ENCODE results near the gene LRRC4C.
A peak's percentile ranks its signal among the peaks of the same experiment; 100 is the strongest.

LRRC4C gene

GRCh38 chr11:41479179-41479578 is 19.7 kb upstream of the LRRC4C start:
- Histone ChIP-seq H2BK15ac (ENCODE audit: low read depth, poor library complexity, severe bottlenecking) (no peak overlapping the region), H2AK5ac (ENCODE audit: low read length, severe bottlenecking) (no peak overlapping the region), H2BK120ac (ENCODE audit: low read depth, low read length) (no peak overlapping the region), H3K27ac (ENCODE audit: low read length, poor library complexity, severe bottlenecking) (no peak overlapping the region), H3K4me1 (ENCODE audit: control insufficient read depth, insufficient read depth, low read depth, low read length) (no peaks in the 10 kb centered on the region), H4K91ac (ENCODE audit: low read length) (no peak overlapping the region), H3K27me3 (ENCODE audit: control insufficient read depth in 1 of 2, insufficient read depth in 1 of 2, low read length in 2 of 2) (no peaks in the 10 kb centered on the region), H3K23ac (ENCODE audit: low read length in 2 of 2) (no peak overlapping the region), H3K14ac (ENCODE audit: low read length in 2 of 2) (no peak overlapping the region), H3K36me3 (ENCODE audit: control insufficient read depth in 1 of 2, insufficient read depth in 2 of 2, low read depth in 1 of 2, low read length in 2 of 2) (no peaks in the 10 kb centered on the region), H2AFZ (ENCODE audit: low read depth, low read length) (no peak overlapping the region), H2BK12ac (ENCODE audit: low read length in 2 of 2) (no peak overlapping the region), H3K4me2 (ENCODE audit: low read length, poor library complexity, severe bottlenecking) (no peak overlapping the region), H3K79me1 (replicated peaks; ENCODE audit: low read length, poor library complexity, severe bottlenecking) (no peaks in the 10 kb centered on the region), H2BK5ac (ENCODE audit: low read depth, low read length, poor library complexity, severe bottlenecking) (no peak overlapping the region), H3K4me3 (ENCODE audit: insufficient read depth in 1 of 2, low read depth in 1 of 2, low read length in 2 of 2) (no peak overlapping the region), H4K8ac (ENCODE audit: low read length) (no peak overlapping the region), H3K9ac (ENCODE audit: low read length) (no peak overlapping the region), H3K4ac (ENCODE audit: low read depth in 1 of 2, low read length in 2 of 2) (no peak overlapping the region), H3K18ac (ENCODE audit: low read depth in 1 of 2, low read length in 2 of 2) (no peak overlapping the region), H3K9me3 (ENCODE audit: control insufficient read depth, low read length) (no peaks in the 10 kb centered on the region)
- DNase-seq: no peak
- WGBS: no CpG with 5 or more reads among the region's 1 CpG

- Histone ChIP-seq H2BK12ac (ENCODE audit: low read length in 2 of 2) (no peak overlapping the region), H3K14ac (ENCODE audit: low read length in 2 of 2) (no peak overlapping the region), H3K4me3 (ENCODE audit: insufficient read depth in 1 of 2, low read depth in 1 of 2, low read length in 2 of 2) (no peak overlapping the region), H4K8ac (ENCODE audit: low read length) (no peak overlapping the region), H3K4ac (ENCODE audit: low read depth in 1 of 2, low read length in 2 of 2) (no peak overlapping the region), H2BK15ac (ENCODE audit: low read depth, poor library complexity, severe bottlenecking) (no peak overlapping the region), H3K79me1 (replicated peaks; ENCODE audit: low read length, poor library complexity, severe bottlenecking) (no peaks in the 10 kb centered on the region), H2BK5ac (ENCODE audit: low read depth, low read length, poor library complexity, severe bottlenecking) (no peak overlapping the region), H3K9me3 (ENCODE audit: control insufficient read depth, low read length) (no peaks in the 10 kb centered on the region), H3K27ac (ENCODE audit: low read length, poor library complexity, severe bottlenecking) (no peak overlapping the region), H2BK120ac (ENCODE audit: low read depth, low read length) (no peak overlapping the region), H3K4me1 (ENCODE audit: control insufficient read depth, insufficient read depth, low read depth, low read length) (no peaks in the 10 kb centered on the region), H3K27me3 (ENCODE audit: control insufficient read depth in 1 of 2, insufficient read depth in 1 of 2, low read length in 2 of 2) (peaks cover 0 to 24% of the 10 kb centered on the region in 2 experiments), H3K4me2 (ENCODE audit: low read length, poor library complexity, severe bottlenecking) (no peak overlapping the region), H4K91ac (ENCODE audit: low read length) (no peak overlapping the region), H3K23ac (ENCODE audit: low read length in 2 of 2) (no peak overlapping the region), H3K36me3 (ENCODE audit: control insufficient read depth in 1 of 2, insufficient read depth in 2 of 2, low read depth in 1 of 2, low read length in 2 of 2) (no peaks in the 10 kb centered on the region), H3K9ac (ENCODE audit: low read length) (no peak overlapping the region), H2AFZ (ENCODE audit: low read depth, low read length) (no peak overlapping the region), H3K18ac (ENCODE audit: low read depth in 1 of 2, low read length in 2 of 2) (no peak overlapping the region), H2AK5ac (ENCODE audit: low read length, severe bottlenecking) (no peak overlapping the region)
- DNase-seq: peak; percentile 1
- WGBS: no CpG with 5 or more reads among the region's 1 CpG
These were observed 1.7 kb upstream of the LRRC4C start for GRCh38 chr11:41461057-41461681.

GRCh38 chr11:41458641-41459040 is 811 bp downstream of the LRRC4C start:
- no peak overlapping the region for H2BK12ac ChIP-seq (ENCODE audit: low read length in 2 of 2)
- no peaks in the 10 kb centered on the region for H3K79me1 ChIP-seq (replicated peaks; ENCODE audit: low read length, poor library complexity, severe bottlenecking)
- H4K8ac ChIP-seq (ENCODE audit: low read length): no peak overlapping the region
- no peak overlapping the region for H3K4me2 ChIP-seq (ENCODE audit: low read length, poor library complexity, severe bottlenecking)
- no peak overlapping the region for H3K23ac ChIP-seq (ENCODE audit: low read length in 2 of 2)
- no peak for DNase-seq
- H3K9ac ChIP-seq (ENCODE audit: low read length): no peak overlapping the region
- H3K4ac ChIP-seq (ENCODE audit: low read depth in 1 of 2, low read length in 2 of 2): no peak overlapping the region
- H3K18ac ChIP-seq (ENCODE audit: low read depth in 1 of 2, low read length in 2 of 2): no peak overlapping the region
- H3K4me1 ChIP-seq (ENCODE audit: control insufficient read depth, insufficient read depth, low read depth, low read length): no peaks in the 10 kb centered on the region
- WGBS: 55% methylated on average over 3 of the region's 7 CpGs
- H3K27ac ChIP-seq (ENCODE audit: low read length, poor library complexity, severe bottlenecking): no peak overlapping the region
- H3K27me3 ChIP-seq (ENCODE audit: control insufficient read depth in 1 of 2, insufficient read depth in 1 of 2, low read length in 2 of 2): peaks cover 0 to 24% of the 10 kb centered on the region in 2 experiments
- H2BK5ac ChIP-seq (ENCODE audit: low read depth, low read length, poor library complexity, severe bottlenecking): peak overlapping the region; percentile 38
- H3K14ac ChIP-seq (ENCODE audit: low read length in 2 of 2): no peak overlapping the region
- no peaks in the 10 kb centered on the region for H3K9me3 ChIP-seq (ENCODE audit: control insufficient read depth, low read length)
- no peak overlapping the region for H2AK5ac ChIP-seq (ENCODE audit: low read length, severe bottlenecking)
- H2BK15ac ChIP-seq (ENCODE audit: low read depth, poor library complexity, severe bottlenecking): no peak overlapping the region
- H4K91ac ChIP-seq (ENCODE audit: low read length): no peak overlapping the region
- no peak overlapping the region for H2AFZ ChIP-seq (ENCODE audit: low read depth, low read length)
- H3K36me3 ChIP-seq (ENCODE audit: control insufficient read depth in 1 of 2, insufficient read depth in 2 of 2, low read depth in 1 of 2, low read length in 2 of 2): no peaks in the 10 kb centered on the region
- no peak overlapping the region for H3K4me3 ChIP-seq (ENCODE audit: insufficient read depth in 1 of 2, low read depth in 1 of 2, low read length in 2 of 2)
- no peak overlapping the region for H2BK120ac ChIP-seq (ENCODE audit: low read depth, low read length)

GRCh38 chr11:41458154-41458553 is 1.3 kb downstream of the LRRC4C start:
- H3K14ac ChIP-seq (ENCODE audit: low read length in 2 of 2): no peak overlapping the region
- H3K9ac ChIP-seq (ENCODE audit: low read length): no peak overlapping the region
- H2AK5ac ChIP-seq (ENCODE audit: low read length, severe bottlenecking): no peak overlapping the region
- H3K4me1 ChIP-seq (ENCODE audit: control insufficient read depth, insufficient read depth, low read depth, low read length): no peaks in the 10 kb centered on the region
- H3K4me2 ChIP-seq (ENCODE audit: low read length, poor library complexity, severe bottlenecking): no peak overlapping the region
- no peak overlapping the region for H2BK12ac ChIP-seq (ENCODE audit: low read length in 2 of 2)
- no peak overlapping the region for H4K8ac ChIP-seq (ENCODE audit: low read length)
- H3K27me3 ChIP-seq (ENCODE audit: control insufficient read depth in 1 of 2, insufficient read depth in 1 of 2, low read length in 2 of 2): peaks cover 0 to 24% of the 10 kb centered on the region in 2 experiments
- H4K91ac ChIP-seq (ENCODE audit: low read length): no peak overlapping the region
- H3K23ac ChIP-seq (ENCODE audit: low read length in 2 of 2): no peak overlapping the region
- no peak overlapping the region for H2BK15ac ChIP-seq (ENCODE audit: low read depth, poor library complexity, severe bottlenecking)
- H2AFZ ChIP-seq (ENCODE audit: low read depth, low read length): no peak overlapping the region
- 58% methylated on average over 4 of the region's 4 CpGs for WGBS
- H3K36me3 ChIP-seq (ENCODE audit: control insufficient read depth in 1 of 2, insufficient read depth in 2 of 2, low read depth in 1 of 2, low read length in 2 of 2): no peaks in the 10 kb centered on the region
- H3K4me3 ChIP-seq (ENCODE audit: insufficient read depth in 1 of 2, low read depth in 1 of 2, low read length in 2 of 2): no peak overlapping the region
- DNase-seq: no peak
- no peak overlapping the region for H3K4ac ChIP-seq (ENCODE audit: low read depth in 1 of 2, low read length in 2 of 2)
- H3K27ac ChIP-seq (ENCODE audit: low read length, poor library complexity, severe bottlenecking): no peak overlapping the region
- no peak overlapping the region for H2BK5ac ChIP-seq (ENCODE audit: low read depth, low read length, poor library complexity, severe bottlenecking)
- H3K18ac ChIP-seq (ENCODE audit: low read depth in 1 of 2, low read length in 2 of 2): no peak overlapping the region
- no peaks in the 10 kb centered on the region for H3K79me1 ChIP-seq (replicated peaks; ENCODE audit: low read length, poor library complexity, severe bottlenecking)
- no peak overlapping the region for H2BK120ac ChIP-seq (ENCODE audit: low read depth, low read length)
- H3K9me3 ChIP-seq (ENCODE audit: control insufficient read depth, low read length): no peaks in the 10 kb centered on the region

Measured in mesenchymal stem cell (in vitro differentiated cells and primary cell).